GM19438 (cell line): Measurements from ENCODE around the gene DGKZ.

ENCODE experiments used
- ATAC-seq: cut with Tn5 transposase; IDR thresholded peaks from one replicate; pipeline ENCODE4 v1.9.1; 2021; ENCODE audit warnings: low read depth; ENCODE audit not compliant: unreplicated experiment

The DGKZ gene

DNA sequence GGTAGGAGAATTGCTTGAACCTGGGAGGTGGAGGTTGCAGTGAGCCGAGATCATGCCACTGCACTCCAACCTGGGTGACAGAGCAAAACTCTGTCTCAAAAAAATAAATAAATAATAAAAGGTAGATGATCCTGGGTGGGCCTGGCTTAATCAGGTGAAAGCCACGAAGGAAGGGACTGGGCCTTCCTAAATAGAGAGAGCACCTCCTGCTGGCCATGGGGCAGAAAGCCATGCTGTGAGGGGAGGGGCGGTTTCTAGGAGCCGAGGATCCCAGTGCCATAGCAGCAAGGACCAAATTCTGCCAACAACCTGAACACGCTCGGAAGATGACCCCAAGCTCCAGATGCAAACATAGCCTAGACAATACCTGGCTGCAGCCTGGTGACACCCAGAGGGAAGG is 24.5 kb upstream of the DGKZ start:
- ATAC-seq = no peak

GRCh38 chr11:46326813-46327416 is 20.3 kb upstream of the DGKZ start:
- ATAC-seq = no peak

GRCh38 chr11:46327829-46328228 is 19.4 kb upstream of the DGKZ start:
- ATAC-seq = no peak

DNA sequence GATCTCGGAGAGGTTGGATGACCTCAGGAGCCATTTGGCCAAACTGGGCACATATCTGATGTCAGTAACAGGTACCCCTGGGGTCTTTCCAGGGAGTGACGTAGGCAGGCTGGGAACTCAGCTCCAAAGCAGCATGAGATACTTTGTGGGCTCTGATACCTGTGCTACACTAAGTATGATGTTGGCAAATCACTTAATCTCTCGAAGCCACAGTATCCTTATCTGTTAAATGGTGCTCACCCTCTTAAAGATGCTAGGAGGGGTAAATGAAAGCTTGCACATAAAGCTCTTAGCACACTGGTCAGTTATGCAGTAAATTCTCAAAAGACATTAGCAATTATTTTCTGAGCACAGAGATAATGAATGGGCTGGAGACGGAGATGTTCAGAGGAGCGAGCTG is 17.1 kb upstream of the DGKZ start:
- no peak for ATAC-seq

GRCh38 chr11:46330563-46331281 is 16.5 kb upstream of the DGKZ start:
- ATAC-seq = no peak

DNA sequence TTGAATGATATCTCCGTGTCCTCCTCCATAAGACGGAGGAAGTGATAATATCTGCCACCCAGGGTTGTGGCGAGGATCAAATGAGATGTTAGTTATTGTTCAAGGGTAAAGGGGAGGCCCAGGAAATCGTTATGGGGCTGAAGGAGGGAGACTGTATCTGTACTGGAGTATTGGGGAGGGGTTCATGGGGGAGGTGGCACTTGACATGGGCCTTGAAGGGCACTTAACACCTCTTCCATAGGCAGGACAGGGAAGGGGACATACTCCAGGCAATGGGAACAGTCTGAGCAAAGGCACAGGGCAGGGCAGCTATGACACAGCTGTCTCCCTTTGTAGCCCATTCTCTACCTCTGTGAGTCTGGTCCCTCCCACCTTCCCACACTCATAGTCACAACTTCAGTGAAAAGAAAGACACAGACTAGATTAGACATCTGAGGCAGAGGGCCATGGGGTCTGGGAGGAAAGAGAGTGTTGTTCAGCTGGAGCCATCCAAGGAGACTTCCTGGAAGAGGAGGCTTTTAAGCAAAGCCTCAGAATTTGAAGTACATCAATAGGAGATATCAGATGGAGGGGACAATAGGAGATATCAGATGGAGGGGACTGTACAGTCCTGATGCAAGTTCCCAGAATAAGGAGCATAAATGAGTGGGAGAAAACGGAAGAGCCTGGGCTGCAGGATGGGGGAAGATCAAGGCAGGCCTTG is 15.8 kb upstream of the DGKZ start:
- no peak for ATAC-seq

GRCh38 chr11:46332093-46332567 is 15.1 kb upstream of the DGKZ start:
- no peak for ATAC-seq

- ATAC-seq = no peak
Observed at GRCh38 chr11:46332568-46333393, 14.5 kb upstream of the DGKZ start.

DNA sequence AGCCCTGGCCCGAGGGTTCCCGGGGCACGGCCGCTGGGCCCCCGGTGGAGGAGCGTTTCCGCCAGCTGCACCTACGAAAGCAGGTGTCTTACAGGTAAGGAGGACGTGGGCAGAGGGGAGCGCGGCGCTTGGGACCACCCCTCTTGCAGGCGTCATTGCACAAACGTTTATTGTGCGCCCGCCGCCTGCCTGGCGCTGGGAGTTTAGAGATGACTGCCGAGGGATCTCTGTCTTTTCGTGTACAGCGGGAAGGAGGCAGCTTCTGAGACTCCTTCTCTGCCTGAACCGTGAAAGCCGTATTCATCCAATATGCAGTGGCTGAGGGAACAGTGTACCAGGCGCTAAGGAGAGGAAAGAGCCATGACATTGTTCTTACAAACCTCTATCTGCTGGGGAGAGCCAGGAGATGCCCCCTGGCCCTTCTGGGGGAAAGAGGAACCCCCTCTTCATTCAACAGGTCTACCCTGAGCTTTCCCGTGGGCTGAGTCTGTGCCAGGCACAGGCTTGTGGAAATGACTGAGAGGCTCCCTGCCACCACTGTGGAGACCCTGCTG is 13.8 kb upstream of the DGKZ start:
- no peak for ATAC-seq

GRCh38 chr11:46334211-46334610 is 13.1 kb upstream of the DGKZ start:
- no peak for ATAC-seq

- ATAC-seq = no peak
Observed at GRCh38 chr11:46335271-46335670, 12.0 kb upstream of the DGKZ start.

GRCh38 chr11:46335890-46336562 is 11.2 kb upstream of the DGKZ start:
- no peak for ATAC-seq

GRCh38 chr11:46336563-46337180 is 10.6 kb upstream of the DGKZ start:
- no peak for ATAC-seq

DNA sequence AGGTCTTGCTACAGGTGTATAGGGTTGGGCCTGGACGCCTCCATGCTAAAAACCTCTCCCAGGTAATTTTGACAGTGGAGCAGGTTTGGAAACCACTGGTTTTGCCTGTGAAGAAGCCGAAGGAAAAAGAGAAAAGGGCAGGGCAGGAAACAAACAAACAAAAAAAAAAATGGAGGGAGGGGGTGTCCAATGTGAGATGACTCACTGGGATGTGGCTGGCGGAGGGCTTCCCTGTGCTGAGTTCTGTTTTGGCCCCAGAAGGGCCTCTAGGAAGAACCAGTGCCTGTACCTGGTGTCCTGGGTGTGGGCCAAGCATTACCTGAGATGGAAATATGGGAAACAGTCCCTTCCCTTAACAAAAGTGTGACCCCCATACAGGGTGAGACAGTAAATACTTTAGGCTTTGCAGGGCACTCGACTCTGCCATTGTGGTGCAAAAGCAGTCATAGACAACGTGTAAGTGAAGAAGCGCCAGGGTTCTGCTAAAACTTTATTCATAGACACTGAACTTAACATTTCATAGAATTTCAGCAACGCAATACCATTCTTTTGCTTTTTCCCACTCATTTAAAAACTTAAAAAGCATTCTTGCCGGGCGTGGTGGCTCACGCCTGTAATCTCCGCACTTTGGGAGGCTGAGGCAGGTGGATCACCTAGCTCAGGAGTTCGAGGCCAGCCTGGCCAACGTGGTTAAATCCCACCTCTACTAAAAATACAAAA is 9.5 kb upstream of the DGKZ start:
- ATAC-seq = no peak

DNA sequence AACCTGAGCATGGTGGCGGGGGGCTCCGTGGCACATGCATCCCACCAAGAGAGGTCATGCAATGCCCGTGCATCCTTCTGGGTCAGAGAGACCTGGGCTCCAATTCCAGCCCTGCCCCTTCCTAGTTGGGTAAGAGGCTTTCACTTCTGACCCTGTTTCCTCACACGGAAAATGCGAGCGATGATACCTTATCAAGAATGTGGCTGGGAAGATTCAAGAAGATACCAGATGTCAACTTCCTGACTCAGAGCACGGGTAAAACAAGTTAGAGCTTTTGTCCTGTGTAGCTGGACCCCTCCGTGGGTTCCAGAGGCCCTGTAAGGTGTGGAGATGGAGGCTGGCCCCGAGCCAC is 8.7 kb upstream of the DGKZ start:
- no peak for ATAC-seq

DNA sequence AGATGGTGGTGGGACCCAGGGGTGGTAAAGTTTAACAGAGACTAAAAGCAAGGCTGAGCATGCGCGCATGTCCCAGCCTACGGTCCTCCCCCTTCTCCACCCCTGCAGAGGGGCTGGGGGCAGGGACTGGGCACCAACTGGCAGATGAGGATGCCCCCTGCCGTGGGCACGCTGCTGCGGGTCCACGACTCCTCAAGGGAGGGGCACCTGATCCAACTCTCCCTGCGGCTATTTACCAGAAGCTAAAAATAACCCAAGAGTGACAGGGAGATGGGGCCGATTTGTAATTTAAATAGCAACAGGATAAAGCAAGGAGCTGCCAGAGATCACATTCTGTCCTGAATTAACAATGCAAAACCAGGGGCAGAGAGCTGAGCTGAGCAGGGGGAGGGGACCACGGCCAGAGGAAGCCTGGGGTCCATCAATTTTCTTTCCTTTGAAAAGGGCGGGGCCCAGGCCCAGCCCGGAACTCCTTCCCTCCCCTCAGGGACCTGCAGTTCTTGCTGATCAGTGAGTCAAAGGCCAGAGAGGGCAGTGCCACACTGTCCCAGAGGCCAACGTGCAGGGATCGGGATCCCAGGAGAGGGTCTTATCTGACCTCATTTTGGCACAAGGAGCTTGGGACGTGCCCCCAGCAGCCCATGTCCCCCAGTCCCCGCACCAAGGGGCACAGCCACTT is 8.1 kb upstream of the DGKZ start:
- no peak for ATAC-seq

DNA sequence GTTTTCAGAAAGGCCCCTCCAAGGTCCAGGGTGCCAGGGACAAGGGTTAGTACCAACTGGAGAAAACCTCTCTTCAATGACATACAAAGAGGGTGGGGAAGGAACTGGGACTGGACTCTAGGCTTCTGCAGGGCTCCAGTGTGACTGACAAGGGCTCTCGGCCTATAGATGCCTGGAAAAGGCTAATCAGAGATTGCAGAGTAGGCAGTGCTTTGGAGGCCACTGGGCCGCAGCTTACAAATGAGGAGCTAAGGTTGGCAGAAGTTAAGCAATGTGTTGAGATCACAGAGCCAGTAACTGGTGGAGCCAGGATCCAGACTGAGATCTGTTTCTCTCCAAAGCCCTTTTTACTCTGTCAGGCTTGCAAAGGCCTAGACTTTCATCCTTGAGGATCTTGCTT is 7.4 kb upstream of the DGKZ start:
- no peak for ATAC-seq

GRCh38 chr11:46341454-46341853 is 5.8 kb upstream of the DGKZ start:
- no peak for ATAC-seq

DNA sequence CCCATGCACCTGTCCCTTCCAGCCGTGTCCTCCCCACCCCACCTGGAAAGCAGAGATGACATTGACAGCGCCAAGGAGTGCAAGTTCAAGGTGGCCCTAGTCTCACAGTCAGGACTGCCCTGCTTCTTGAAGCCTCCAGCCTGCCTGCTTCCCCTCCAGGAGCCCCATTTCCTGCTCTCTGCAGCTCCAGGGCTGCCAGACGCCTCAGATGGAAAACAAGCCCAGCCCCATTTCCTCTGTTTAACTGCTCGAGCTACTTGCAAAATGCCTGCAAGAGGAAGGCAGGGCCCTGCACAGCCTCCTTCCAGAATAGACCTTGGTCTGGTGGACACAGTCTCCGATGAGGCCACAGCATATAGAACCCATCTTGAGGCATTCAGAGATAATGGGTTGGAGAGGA is 5.0 kb upstream of the DGKZ start:
- no peak for ATAC-seq
